ENCODE data around the gene PGPEP1. TPM values are rescaled to one million over a fixed set of nuclear protein-coding genes. Genes with fewer than 3 reads are reported as not detected.
A peak's percentile ranks its signal among the peaks of the same experiment; 100 is the strongest.

Gene PGPEP1
- total RNA-seq, 1 donor from 2014 or later: 48.5 TPM

- DNase-seq (ENCODE audit: low spot score): peak; percentile 69
These were observed 77.7 kb downstream of the PGPEP1 start for GRCh38 chr19:18418029-18418482.

GRCh38 chr19:18418483-18419194 is 78.2 kb downstream of the PGPEP1 start:
- peak; percentile 71 for DNase-seq (ENCODE audit: low spot score)

GRCh38 chr19:18419195-18419698 is 78.8 kb downstream of the PGPEP1 start, which contains the start of gene SSBP4:
SSBP4 (plus strand) TSS chr19:18419398; CDS start chr19:18419649, 251 bp downstream.
- no peak for DNase-seq (ENCODE audit: low spot score)

Other genes starting within 250 kb of the PGPEP1 start
- gene MAST3, start 242.8 kb upstream of the PGPEP1 start, total RNA-seq: 12.4 TPM
- gene PIK3R2, start 187.4 kb upstream of the PGPEP1 start, total RNA-seq: 29.2 TPM
- 32.3 TPM for gene IFI30, start 166.8 kb upstream of the PGPEP1 start, total RNA-seq
- gene MPV17L2, start 147.4 kb upstream of the PGPEP1 start, total RNA-seq: 14.7 TPM
- gene RAB3A, start 136.6 kb upstream of the PGPEP1 start, total RNA-seq: 6.1 TPM
- 3.0 TPM for gene PDE4C, start 114.2 kb upstream of the PGPEP1 start, total RNA-seq
- 5.9 TPM for gene IQCN, start 66.1 kb upstream of the PGPEP1 start, total RNA-seq
- 94.9 TPM for gene JUND, start 59.0 kb upstream of the PGPEP1 start, total RNA-seq
- 99.8 TPM for gene LSM4, start 17.5 kb upstream of the PGPEP1 start, total RNA-seq
- gene GDF15, start 45.6 kb downstream of the PGPEP1 start, total RNA-seq: 84.1 TPM
- 3.6 TPM for gene LRRC25, start 57.0 kb downstream of the PGPEP1 start, total RNA-seq
- 74.7 TPM for gene SSBP4, start 78.8 kb downstream of the PGPEP1 start, total RNA-seq
- gene ISYNA1, start 97.5 kb downstream of the PGPEP1 start, total RNA-seq: 116 TPM
- gene ELL, start 181.5 kb downstream of the PGPEP1 start, total RNA-seq: 29.2 TPM
- 162 TPM for gene FKBP8, start 203.0 kb downstream of the PGPEP1 start, total RNA-seq
- gene KXD1, start 217.3 kb downstream of the PGPEP1 start, total RNA-seq: 79.5 TPM
- 1,235 TPM for gene UBA52, start 231.3 kb downstream of the PGPEP1 start, total RNA-seq
- gene REX1BD, start 248.2 kb downstream of the PGPEP1 start, total RNA-seq: 62.1 TPM